WTC11 (cell line): ENCODE results near the gene COL18A1. TPM values are rescaled to one million over a fixed set of nuclear protein-coding genes. Genes with fewer than 3 reads are reported as not detected.

ENCODE experiments used
- ATAC-seq: fragments of 200-7000 bp; cut with Tn5 transposase; 2 replicates; pipeline ENCODE4 v1.10.0; 2021; ENCODE audit warnings: mild to moderate bottlenecking, moderate library complexity
- CTCF ChIA-PET: fragments of 300-600 bp; sonication (Branson Sonifier 250); formaldehyde crosslinking; loops from one replicate; lab custom pipeline; 2021; ENCODE audit warnings: antibody characterized with exemption; lab: Charles Lee
- POLR2A ChIA-PET: fragments of 350-600 bp; sonication (Branson Sonifier 250); formaldehyde crosslinking; loops from one replicate; lab custom pipeline; 2021; ENCODE audit warnings: antibody characterized with exemption; lab: Charles Lee
- DNase-seq: peaks from one replicate; pipeline ENCODE4 v3.0.0; 2021; ENCODE audit warnings: low spot score
- H3K27ac Mint-ChIP-seq: 2 replicates; pipeline ENCODE4 v1.8.0; 2021; ENCODE audit warnings: mixed read lengths
- H3K27me3 Mint-ChIP-seq: 2 replicates; pipeline ENCODE4 v1.8.0; 2021; ENCODE audit warnings: low read depth, mild to moderate bottlenecking, moderate library complexity, mixed read lengths
- H3K36me3 Mint-ChIP-seq: 2 replicates; pipeline ENCODE4 v1.8.0; 2021; ENCODE audit warnings: mixed read lengths
- H3K4me1 Mint-ChIP-seq: 2 replicates; pipeline ENCODE4 v1.8.0; 2022; ENCODE audit warnings: mixed read lengths
- H3K4me3 Mint-ChIP-seq: 2 replicates; pipeline ENCODE4 v1.8.0; 2021; ENCODE audit warnings: mild to moderate bottlenecking, moderate library complexity, mixed read lengths
- H3K9me3 Mint-ChIP-seq: 2 replicates; pipeline ENCODE4 v1.8.0; 2021; ENCODE audit warnings: mixed read lengths
- CBFB ChIP-seq: sonication (generic); formaldehyde crosslinking; IDR thresholded peaks from 2 replicates; pipeline ENCODE4 v1.8.1; 2022; ENCODE audit warnings: mild to moderate bottlenecking, low read depth, missing genetic modification reagents
- CREM ChIP-seq: sonication (generic); formaldehyde crosslinking; IDR thresholded peaks from 2 replicates; pipeline ENCODE4 v1.8.1; 2022; ENCODE audit warnings: mild to moderate bottlenecking, missing genetic modification reagents, moderate library complexity
- FOXP1 ChIP-seq: sonication (generic); formaldehyde crosslinking; IDR thresholded peaks from 2 replicates; pipeline ENCODE4 v1.8.0; 2022; ENCODE audit warnings: missing genetic modification reagents, mild to moderate bottlenecking, moderate library complexity, borderline replicate concordance
- GABPB1 ChIP-seq: sonication (generic); formaldehyde crosslinking; IDR thresholded peaks from 2 replicates; pipeline ENCODE4 v1.8.1; 2023; ENCODE audit warnings: mild to moderate bottlenecking, missing genetic modification reagents
- JUN ChIP-seq: sonication (generic); formaldehyde crosslinking; IDR thresholded peaks from 2 replicates; pipeline ENCODE4 v1.8.0; 2023; ENCODE audit warnings: mild to moderate bottlenecking, missing genetic modification reagents
- MXD4 ChIP-seq: fragments of 250-450 bp; sonication (Bioruptor Pico); IDR thresholded peaks from 2 replicates; pipeline ENCODE4 v1.8.0; 2021; ENCODE audit warnings: mild to moderate bottlenecking, moderate library complexity, borderline replicate concordance
- MYBL2 ChIP-seq: sonication (generic); formaldehyde crosslinking; IDR thresholded peaks from 2 replicates; pipeline ENCODE4 v1.8.1; 2023; ENCODE audit warnings: mild to moderate bottlenecking, moderate library complexity, missing genetic modification reagents
- NFYB ChIP-seq: sonication (generic); formaldehyde crosslinking; conservative IDR thresholded peaks from 2 replicates; pipeline ENCODE4 v1.8.0; 2022; ENCODE audit warnings: low read depth, missing genetic modification reagents
- NR1H2 ChIP-seq: sonication (generic); formaldehyde crosslinking; IDR thresholded peaks from 2 replicates; pipeline ENCODE4 v1.9.0; 2021; ENCODE audit warnings: mild to moderate bottlenecking, moderate library complexity, missing genetic modification reagents
- SOX15 ChIP-seq: fragments of 250-450 bp; sonication (Bioruptor Pico); IDR thresholded peaks from 2 replicates; pipeline ENCODE4 v1.9.0; 2021; ENCODE audit warnings: mild to moderate bottlenecking
- SP1 ChIP-seq: sonication (generic); formaldehyde crosslinking; conservative IDR thresholded peaks from 2 replicates; pipeline ENCODE4 v1.8.1; 2022; ENCODE audit warnings: missing genetic modification reagents
- TEAD4 ChIP-seq: sonication (generic); formaldehyde crosslinking; IDR thresholded peaks from 2 replicates; pipeline ENCODE4 v1.8.0; 2022; ENCODE audit warnings: mild to moderate bottlenecking, missing genetic modification reagents
- ZNF263 ChIP-seq: sonication (generic); formaldehyde crosslinking; IDR thresholded peaks from 2 replicates; pipeline ENCODE4 v1.8.1; 2022; ENCODE audit warnings: low read depth, mild to moderate bottlenecking, moderate library complexity, missing genetic modification reagents
- total RNA-seq: library from RNA; stranded (reverse); gene quantifications from 3 replicates; pipeline ENCODE4 v1.2.3, GENCODE V29; 2021
- TF ChIP-seq, protein P1 (sequence below): fragments of 250-450 bp; sonication (Bioruptor Pico); IDR thresholded peaks from 2 replicates; pipeline ENCODE4 v1.9.0; 2021; ENCODE audit warnings: moderate library complexity, mild to moderate bottlenecking, inconsistent platforms, borderline replicate concordance
- TF ChIP-seq, protein P2 (sequence below): sonication (generic); formaldehyde crosslinking; IDR thresholded peaks from 2 replicates; pipeline ENCODE4 v1.8.1; 2022; ENCODE audit warnings: low read depth, missing genetic modification reagents, borderline replicate concordance
- TF ChIP-seq, protein P3 (sequence below): sonication (generic); formaldehyde crosslinking; IDR thresholded peaks from 2 replicates; pipeline ENCODE4 v1.8.1; 2022; ENCODE audit warnings: low read depth, mild to moderate bottlenecking, moderate library complexity, missing genetic modification reagents, borderline replicate concordance
- TF ChIP-seq, protein P4 (sequence below): fragments of 250-450 bp; sonication (Bioruptor Pico); IDR thresholded peaks from 2 replicates; pipeline ENCODE4 v1.8.0; 2021; ENCODE audit warnings: mild to moderate bottlenecking
- TF ChIP-seq, protein P5 (sequence below): sonication (generic); formaldehyde crosslinking; IDR thresholded peaks from 2 replicates; pipeline ENCODE4 v1.8.1; 2023; ENCODE audit warnings: mild to moderate bottlenecking, missing genetic modification reagents
- TF ChIP-seq, protein P6 (sequence below): fragments of 250-450 bp; sonication (Bioruptor Pico); IDR thresholded peaks from 2 replicates; pipeline ENCODE4 v1.9.0; 2021; ENCODE audit warnings: mild to moderate bottlenecking

Gene COL18A1
- total RNA-seq, 1 experiment from 2014 or later, result 231 TPM

DNA sequence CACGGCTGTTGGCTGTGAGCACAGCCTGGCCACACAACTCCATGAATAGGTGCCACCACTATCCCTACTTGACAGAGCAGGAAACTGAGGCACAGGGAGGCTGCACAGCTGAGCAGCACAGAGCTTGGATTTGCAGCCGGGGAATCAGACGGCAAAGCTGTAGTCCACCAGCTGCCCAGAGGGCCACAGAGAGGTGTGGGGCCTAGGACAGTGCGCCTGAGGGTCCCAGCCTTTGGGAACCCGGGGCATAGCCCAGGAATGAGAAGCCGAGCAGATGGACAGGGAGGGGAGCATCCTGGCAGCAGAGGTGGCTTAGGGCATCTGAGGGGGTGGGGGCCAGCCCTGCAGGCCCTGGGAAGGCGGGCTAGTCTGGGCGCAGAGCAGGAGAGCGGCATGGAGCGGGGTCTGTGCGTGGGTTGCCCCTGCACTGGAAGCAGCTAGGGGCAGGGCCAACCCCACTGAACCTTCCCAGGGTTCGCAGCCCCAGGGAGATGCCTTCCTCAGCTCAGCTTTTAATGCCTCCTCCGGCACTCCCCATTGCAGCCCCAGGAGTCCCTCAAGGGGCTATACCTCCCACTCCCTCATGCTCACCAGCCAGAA is 46.2 kb upstream of the COL18A1 start:
- Mint-ChIP-seq H3K27me3 (no peaks in the 10 kb centered on the region), H3K27ac (no peak overlapping the region), H3K4me1 (peaks cover 35% of the 10 kb centered on the region), H3K4me3 (no peak overlapping the region), H3K9me3 (no peaks in the 10 kb centered on the region), H3K36me3 (no peaks in the 10 kb centered on the region)
- ChIA-PET POLR2A (interaction anchor here (0.8 kb wide), 1 partner anchor 39 kb away, joined by 3 read pairs; no protein-coding TSS in a partner anchor), CTCF (interaction anchor here (0.9 to 3.8 kb wide), 17 partner anchors 11 to 234 kb away, joined by 3 to 25 read pairs (median 8); partner anchors contain the start of gene POFUT2)
- TF ChIP-seq NFYB (no peak), GABPB1 (no peak), FOXP1 (no peak), SP1 (CRISPR knock-in tag) (no peak), MXD4 (CRISPR knock-in tag) (no peak), ZNF263 (CRISPR knock-in tag) (no peak), CBFB (no peak), NR1H2 (CRISPR knock-in tag) (no peak), MYBL2 (no peak), TEAD4 (CRISPR knock-in tag) (no peak), JUN (CRISPR knock-in tag) (no peak), CREM (CRISPR knock-in tag) (no peak), SOX15 (CRISPR knock-in tag) (no peak)
- TF ChIP-seq, protein P1, sequence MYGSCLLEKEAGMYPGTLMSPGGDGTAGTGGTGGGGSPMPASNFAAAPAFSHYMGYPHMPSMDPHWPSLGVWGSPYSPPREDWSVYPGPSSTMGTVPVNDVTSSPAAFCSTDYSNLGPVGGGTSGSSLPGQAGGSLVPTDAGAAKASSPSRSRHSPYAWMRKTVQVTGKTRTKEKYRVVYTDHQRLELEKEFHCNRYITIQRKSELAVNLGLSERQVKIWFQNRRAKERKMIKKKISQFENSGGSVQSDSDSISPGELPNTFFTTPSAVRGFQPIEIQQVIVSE (CRISPR knock-in tag), result no peak
- TF ChIP-seq, protein P2, sequence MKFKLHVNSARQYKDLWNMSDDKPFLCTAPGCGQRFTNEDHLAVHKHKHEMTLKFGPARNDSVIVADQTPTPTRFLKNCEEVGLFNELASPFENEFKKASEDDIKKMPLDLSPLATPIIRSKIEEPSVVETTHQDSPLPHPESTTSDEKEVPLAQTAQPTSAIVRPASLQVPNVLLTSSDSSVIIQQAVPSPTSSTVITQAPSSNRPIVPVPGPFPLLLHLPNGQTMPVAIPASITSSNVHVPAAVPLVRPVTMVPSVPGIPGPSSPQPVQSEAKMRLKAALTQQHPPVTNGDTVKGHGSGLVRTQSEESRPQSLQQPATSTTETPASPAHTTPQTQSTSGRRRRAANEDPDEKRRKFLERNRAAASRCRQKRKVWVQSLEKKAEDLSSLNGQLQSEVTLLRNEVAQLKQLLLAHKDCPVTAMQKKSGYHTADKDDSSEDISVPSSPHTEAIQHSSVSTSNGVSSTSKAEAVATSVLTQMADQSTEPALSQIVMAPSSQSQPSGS (CRISPR knock-in tag), result no peak
- TF ChIP-seq, protein P3, sequence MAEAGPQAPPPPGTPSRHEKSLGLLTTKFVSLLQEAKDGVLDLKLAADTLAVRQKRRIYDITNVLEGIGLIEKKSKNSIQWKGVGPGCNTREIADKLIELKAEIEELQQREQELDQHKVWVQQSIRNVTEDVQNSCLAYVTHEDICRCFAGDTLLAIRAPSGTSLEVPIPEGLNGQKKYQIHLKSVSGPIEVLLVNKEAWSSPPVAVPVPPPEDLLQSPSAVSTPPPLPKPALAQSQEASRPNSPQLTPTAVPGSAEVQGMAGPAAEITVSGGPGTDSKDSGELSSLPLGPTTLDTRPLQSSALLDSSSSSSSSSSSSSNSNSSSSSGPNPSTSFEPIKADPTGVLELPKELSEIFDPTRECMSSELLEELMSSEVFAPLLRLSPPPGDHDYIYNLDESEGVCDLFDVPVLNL (CRISPR knock-in tag), result no peak
- TF ChIP-seq, protein P4, sequence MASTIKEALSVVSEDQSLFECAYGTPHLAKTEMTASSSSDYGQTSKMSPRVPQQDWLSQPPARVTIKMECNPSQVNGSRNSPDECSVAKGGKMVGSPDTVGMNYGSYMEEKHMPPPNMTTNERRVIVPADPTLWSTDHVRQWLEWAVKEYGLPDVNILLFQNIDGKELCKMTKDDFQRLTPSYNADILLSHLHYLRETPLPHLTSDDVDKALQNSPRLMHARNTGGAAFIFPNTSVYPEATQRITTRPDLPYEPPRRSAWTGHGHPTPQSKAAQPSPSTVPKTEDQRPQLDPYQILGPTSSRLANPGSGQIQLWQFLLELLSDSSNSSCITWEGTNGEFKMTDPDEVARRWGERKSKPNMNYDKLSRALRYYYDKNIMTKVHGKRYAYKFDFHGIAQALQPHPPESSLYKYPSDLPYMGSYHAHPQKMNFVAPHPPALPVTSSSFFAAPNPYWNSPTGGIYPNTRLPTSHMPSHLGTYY (CRISPR knock-in tag), result no peak
- TF ChIP-seq, protein P5, sequence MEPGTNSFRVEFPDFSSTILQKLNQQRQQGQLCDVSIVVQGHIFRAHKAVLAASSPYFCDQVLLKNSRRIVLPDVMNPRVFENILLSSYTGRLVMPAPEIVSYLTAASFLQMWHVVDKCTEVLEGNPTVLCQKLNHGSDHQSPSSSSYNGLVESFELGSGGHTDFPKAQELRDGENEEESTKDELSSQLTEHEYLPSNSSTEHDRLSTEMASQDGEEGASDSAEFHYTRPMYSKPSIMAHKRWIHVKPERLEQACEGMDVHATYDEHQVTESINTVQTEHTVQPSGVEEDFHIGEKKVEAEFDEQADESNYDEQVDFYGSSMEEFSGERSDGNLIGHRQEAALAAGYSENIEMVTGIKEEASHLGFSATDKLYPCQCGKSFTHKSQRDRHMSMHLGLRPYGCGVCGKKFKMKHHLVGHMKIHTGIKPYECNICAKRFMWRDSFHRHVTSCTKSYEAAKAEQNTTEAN (CRISPR knock-in tag), result no peak
- TF ChIP-seq, protein P6, sequence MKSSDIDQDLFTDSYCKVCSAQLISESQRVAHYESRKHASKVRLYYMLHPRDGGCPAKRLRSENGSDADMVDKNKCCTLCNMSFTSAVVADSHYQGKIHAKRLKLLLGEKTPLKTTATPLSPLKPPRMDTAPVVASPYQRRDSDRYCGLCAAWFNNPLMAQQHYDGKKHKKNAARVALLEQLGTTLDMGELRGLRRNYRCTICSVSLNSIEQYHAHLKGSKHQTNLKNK, result no peak
- DNase-seq (no peak), ATAC-seq (no peak)
